ENCODE results near the gene MLLT3. TPM values are rescaled to one million over a fixed set of nuclear protein-coding genes. Genes with fewer than 3 reads are reported as not detected.

MLLT3 gene
- total and polyA plus RNA-seq, 2 donors (not counting 1 experiment from before 2014, with no cell fraction given): 37.3 to 43.8 TPM

DNA sequence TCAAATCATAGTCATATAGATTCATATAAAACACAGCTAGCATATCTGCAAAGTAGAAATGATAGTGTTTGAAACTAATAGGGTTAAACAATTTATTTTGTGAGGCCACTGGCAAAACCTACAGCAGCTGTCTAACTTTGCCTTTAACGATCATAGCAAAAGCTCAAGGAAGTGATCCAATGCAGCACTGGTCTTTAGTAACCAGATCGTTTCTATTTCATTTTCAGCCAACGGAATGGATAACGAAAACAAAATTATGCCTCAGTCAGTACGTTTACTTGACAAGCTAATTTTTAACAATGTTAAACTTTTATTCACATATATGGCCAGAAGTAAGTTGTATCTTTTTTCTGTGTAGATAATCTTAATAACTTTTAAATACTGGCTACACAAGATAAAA is 17.7 kb downstream of the MLLT3 start:
- Histone ChIP-seq H3K4me1 (ENCODE audit: control insufficient read depth, extremely low read depth, insufficient read depth, low read length) (no peaks in the 10 kb centered on the region), H2AFZ (ENCODE audit: low read length) (peak overlapping the region; percentile 12), H3K9ac (ENCODE audit: insufficient read depth, low read length) (no peak overlapping the region), H3K27me3 (ENCODE audit: control insufficient read depth, insufficient read depth, low read length) (no peaks in the 10 kb centered on the region), H3K27ac (ENCODE audit: insufficient read depth, low read length) (peak overlapping the region; percentile 37), H4K20me1 (ENCODE audit: control insufficient read depth, extremely low read depth, insufficient read depth, low read length) (no peaks in the 10 kb centered on the region), H3K4me2 (ENCODE audit: extremely low read depth, insufficient read depth, low read length) (peak overlapping the region; percentile 83), H3K4me3 (replicated peaks in 1 of 4; ENCODE audit: control extremely low read depth in 1 of 4, insufficient read depth in 1 of 4, low read depth in 3 of 4, low read length in 4 of 4) (peak overlapping the region; percentile 35 to 56 (median 40)), H3K79me2 (ENCODE audit: control insufficient read depth, insufficient read depth, low read length) (peaks cover 38% of the 10 kb centered on the region), H3K9me3 (ENCODE audit: control insufficient read depth, insufficient read depth, low read depth, low read length) (no peaks in the 10 kb centered on the region), H3K36me3 (ENCODE audit: control insufficient read depth, insufficient read depth, low read length) (no peaks in the 10 kb centered on the region)
- peak; percentile 34 to 76 for DNase-seq (ENCODE audit: low read depth in 2 of 2)
- no peak for TF ChIP-seq EZH2 (IDR thresholded peaks at IDR 0.05; ENCODE audit: low read length, missing control alignments)
- TF ChIP-seq, protein P1, sequence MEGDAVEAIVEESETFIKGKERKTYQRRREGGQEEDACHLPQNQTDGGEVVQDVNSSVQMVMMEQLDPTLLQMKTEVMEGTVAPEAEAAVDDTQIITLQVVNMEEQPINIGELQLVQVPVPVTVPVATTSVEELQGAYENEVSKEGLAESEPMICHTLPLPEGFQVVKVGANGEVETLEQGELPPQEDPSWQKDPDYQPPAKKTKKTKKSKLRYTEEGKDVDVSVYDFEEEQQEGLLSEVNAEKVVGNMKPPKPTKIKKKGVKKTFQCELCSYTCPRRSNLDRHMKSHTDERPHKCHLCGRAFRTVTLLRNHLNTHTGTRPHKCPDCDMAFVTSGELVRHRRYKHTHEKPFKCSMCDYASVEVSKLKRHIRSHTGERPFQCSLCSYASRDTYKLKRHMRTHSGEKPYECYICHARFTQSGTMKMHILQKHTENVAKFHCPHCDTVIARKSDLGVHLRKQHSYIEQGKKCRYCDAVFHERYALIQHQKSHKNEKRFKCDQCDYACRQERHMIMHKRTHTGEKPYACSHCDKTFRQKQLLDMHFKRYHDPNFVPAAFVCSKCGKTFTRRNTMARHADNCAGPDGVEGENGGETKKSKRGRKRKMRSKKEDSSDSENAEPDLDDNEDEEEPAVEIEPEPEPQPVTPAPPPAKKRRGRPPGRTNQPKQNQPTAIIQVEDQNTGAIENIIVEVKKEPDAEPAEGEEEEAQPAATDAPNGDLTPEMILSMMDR (conservative IDR thresholded peaks at IDR 0.05 in 1 of 2, IDR thresholded peaks at IDR 0.05 in 1 of 2; ENCODE audit: low read depth in 1 of 2, low read length in 2 of 2): no peak

DNA sequence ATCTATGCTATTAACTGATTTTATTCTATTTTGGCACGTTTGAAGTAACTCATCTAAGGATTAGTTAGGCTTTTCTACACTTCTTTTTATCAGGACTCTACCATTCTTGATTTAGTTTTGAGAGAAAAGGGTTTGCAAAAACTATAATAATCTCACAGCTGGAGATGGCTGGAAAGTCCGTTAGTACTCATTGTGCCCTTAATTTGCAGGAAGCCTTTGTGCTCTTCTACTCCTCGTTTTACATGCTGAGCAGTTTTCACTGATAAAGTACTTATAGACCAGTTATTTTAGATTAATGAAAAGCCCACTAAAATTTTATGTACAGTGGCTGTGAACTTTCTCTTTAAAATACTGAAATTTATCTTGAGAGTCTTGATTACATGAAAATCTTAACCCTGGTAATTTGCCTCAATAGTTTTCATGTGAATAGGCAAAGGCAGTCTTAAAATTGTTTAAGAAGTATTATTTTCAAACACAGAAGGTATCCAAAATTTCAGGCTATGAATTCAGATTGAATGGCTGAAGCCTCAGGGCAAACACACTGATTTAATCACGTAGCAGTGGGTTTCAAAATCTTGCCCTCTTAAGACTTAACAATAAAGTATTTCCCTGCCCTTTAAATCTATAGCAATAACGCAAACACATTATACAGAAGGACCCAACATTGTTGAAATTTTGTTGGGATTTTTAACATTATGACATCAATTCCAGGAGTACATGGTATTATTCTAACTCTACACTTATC is 18.6 kb downstream of the MLLT3 start:
- Histone ChIP-seq H3K9me3 (ENCODE audit: control insufficient read depth, insufficient read depth, low read depth, low read length) (no peaks in the 10 kb centered on the region), H3K27me3 (ENCODE audit: control insufficient read depth, insufficient read depth, low read length) (no peaks in the 10 kb centered on the region), H3K4me3 (replicated peaks in 1 of 4; ENCODE audit: control extremely low read depth in 1 of 4, insufficient read depth in 1 of 4, low read depth in 3 of 4, low read length in 4 of 4) (no peak overlapping the region), H3K79me2 (ENCODE audit: control insufficient read depth, insufficient read depth, low read length) (peaks cover 34% of the 10 kb centered on the region), H3K36me3 (ENCODE audit: control insufficient read depth, insufficient read depth, low read length) (no peaks in the 10 kb centered on the region), H4K20me1 (ENCODE audit: control insufficient read depth, extremely low read depth, insufficient read depth, low read length) (no peaks in the 10 kb centered on the region), H2AFZ (ENCODE audit: low read length) (no peak overlapping the region), H3K4me1 (ENCODE audit: control insufficient read depth, extremely low read depth, insufficient read depth, low read length) (no peaks in the 10 kb centered on the region), H3K9ac (ENCODE audit: insufficient read depth, low read length) (no peak overlapping the region), H3K4me2 (ENCODE audit: extremely low read depth, insufficient read depth, low read length) (peak overlapping the region; percentile 77), H3K27ac (ENCODE audit: insufficient read depth, low read length) (no peak overlapping the region)
- TF ChIP-seq EZH2 (IDR thresholded peaks at IDR 0.05; ENCODE audit: low read length, missing control alignments): no peak
- TF ChIP-seq, protein P1 (conservative IDR thresholded peaks at IDR 0.05 in 1 of 2, IDR thresholded peaks at IDR 0.05 in 1 of 2; ENCODE audit: low read depth in 1 of 2, low read length in 2 of 2): no peak
- DNase-seq (ENCODE audit: low read depth in 2 of 2): no peak

DNA sequence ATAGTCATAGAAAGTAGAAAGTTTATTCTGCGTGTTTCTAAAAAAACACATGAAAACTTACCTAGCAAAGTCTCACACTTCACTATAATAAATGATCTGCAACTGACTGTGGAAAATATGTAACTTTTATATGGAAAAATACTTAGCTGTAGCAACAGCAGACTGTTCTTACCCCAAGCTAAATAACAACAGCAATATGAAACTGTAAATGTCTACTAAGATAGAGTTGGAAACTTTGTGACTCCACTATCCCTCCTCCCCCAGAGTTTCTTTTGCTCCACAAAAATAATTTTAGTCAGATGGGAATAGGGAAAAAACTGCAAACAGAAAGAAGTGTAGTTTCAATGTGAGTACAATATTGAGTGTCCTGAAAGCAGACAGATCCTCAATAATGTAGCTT is 21.0 kb downstream of the MLLT3 start:
- no peak overlapping the region for H3K27ac ChIP-seq (ENCODE audit: insufficient read depth, low read length)
- H3K79me2 ChIP-seq (ENCODE audit: control insufficient read depth, insufficient read depth, low read length): peaks cover 26% of the 10 kb centered on the region
- TF ChIP-seq, protein P1 (conservative IDR thresholded peaks at IDR 0.05 in 1 of 2, IDR thresholded peaks at IDR 0.05 in 1 of 2; ENCODE audit: low read depth in 1 of 2, low read length in 2 of 2): no peak
- TF ChIP-seq EZH2 (IDR thresholded peaks at IDR 0.05; ENCODE audit: low read length, missing control alignments): no peak
- H3K27me3 ChIP-seq (ENCODE audit: control insufficient read depth, insufficient read depth, low read length): no peaks in the 10 kb centered on the region
- H4K20me1 ChIP-seq (ENCODE audit: control insufficient read depth, extremely low read depth, insufficient read depth, low read length): no peaks in the 10 kb centered on the region
- H3K36me3 ChIP-seq (ENCODE audit: control insufficient read depth, insufficient read depth, low read length): no peaks in the 10 kb centered on the region
- DNase-seq (ENCODE audit: low read depth in 2 of 2): no peak
- no peak overlapping the region for H2AFZ ChIP-seq (ENCODE audit: low read length)
- H3K4me1 ChIP-seq (ENCODE audit: control insufficient read depth, extremely low read depth, insufficient read depth, low read length): peaks cover 8% of the 10 kb centered on the region
- no peaks in the 10 kb centered on the region for H3K9me3 ChIP-seq (ENCODE audit: control insufficient read depth, insufficient read depth, low read depth, low read length)
- no peak overlapping the region for H3K4me3 ChIP-seq (replicated peaks in 1 of 4; ENCODE audit: control extremely low read depth in 1 of 4, insufficient read depth in 1 of 4, low read depth in 3 of 4, low read length in 4 of 4)
- H3K9ac ChIP-seq (ENCODE audit: insufficient read depth, low read length): no peak overlapping the region
- H3K4me2 ChIP-seq (ENCODE audit: extremely low read depth, insufficient read depth, low read length): no peak overlapping the region
